Kidney glomerular epithelial cell (primary cell): ENCODE data around the gene NMD3.
A peak's percentile ranks its signal among the peaks of the same experiment; 100 is the strongest.
"Not testable (repeated sequence)": the region's sequence is repeated elsewhere in the genome, so short reads cannot be mapped to it uniquely, and the experiment has no call there.

ENCODE experiments used
- DNase-seq: peaks from one replicate; lab custom pipeline; 2025; lab: John Stamatoyannopoulos, UW

NMD3 gene

DNA sequence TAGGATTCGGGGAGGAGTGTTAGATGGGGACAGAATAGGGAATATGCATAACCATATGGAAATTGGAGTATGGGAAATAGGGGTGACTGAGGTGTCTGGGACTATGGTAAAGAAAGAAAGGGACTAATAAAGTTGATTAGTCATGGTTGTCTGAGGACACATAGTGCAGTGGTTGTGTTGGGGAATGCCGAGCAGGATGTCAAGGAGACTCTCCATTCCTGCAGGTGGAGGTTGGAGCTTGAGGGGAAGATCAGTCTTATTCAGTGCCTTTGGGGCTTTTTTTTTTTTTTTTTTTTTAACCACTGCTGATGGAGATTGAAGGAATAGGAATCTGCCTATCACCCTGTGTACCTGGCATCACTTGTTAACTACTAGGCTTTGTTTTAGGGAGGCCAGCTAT, 10.8 kb downstream of the NMD3 start:
- no peak for DNase-seq

DNA sequence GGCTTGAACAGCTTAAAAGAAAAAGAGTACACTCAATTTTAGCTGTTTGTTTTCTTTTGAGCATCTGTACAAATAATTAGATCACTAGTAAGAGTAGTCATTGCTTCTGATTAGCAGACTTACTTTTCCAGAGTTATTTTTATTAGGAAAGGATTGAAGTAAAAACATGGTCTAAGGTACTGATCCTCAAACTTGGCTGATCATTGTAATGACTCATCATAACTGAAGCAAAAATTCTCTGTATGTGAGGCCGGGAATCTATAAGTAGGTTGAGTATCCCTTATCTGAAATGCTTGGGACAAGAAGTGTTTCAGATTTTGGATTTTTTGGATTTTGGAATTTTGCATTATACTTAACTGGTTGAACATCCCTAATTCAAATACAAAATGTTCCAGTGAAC, 12.4 kb downstream of the NMD3 start:
- no peak for DNase-seq

DNA sequence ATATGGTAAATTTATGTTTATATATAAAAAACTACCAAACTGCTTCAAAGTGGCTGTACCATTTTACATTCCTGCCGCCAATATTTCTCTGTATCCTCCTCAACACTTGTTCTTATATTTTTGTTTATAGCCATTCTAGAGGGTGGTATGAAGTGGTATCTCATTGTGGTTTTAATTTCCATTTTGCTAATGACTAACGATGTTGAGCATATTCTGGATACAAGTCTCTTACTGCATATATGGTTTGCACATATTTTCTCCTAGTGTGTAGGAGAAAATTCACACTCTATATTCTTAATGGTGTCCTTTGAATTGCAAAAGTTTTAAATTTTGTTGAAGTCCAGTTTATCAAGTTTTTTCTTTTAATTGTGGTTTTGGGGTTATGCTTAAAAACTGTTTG, 15.1 kb downstream of the NMD3 start:
- DNase-seq = no peak

DNA sequence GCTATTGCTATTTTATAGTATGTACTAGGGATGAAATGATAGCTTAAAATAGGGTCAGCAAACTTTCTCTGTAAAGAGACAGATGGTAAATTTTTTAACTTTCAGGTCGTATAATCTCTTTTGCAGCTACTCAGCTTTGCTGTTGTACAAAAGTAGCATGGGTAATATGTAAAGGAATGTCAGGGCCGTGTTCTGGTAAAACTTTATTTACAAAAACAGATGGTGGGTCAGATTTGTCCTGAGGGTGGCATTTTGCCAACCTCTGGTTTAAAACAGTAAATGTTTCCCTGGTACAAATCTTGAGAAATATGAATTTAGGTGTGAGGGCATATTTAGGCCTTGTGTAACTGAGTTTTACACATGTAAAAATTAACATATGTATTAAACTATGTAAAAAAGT, 18.6 kb downstream of the NMD3 start:
- no peak for DNase-seq

DNA sequence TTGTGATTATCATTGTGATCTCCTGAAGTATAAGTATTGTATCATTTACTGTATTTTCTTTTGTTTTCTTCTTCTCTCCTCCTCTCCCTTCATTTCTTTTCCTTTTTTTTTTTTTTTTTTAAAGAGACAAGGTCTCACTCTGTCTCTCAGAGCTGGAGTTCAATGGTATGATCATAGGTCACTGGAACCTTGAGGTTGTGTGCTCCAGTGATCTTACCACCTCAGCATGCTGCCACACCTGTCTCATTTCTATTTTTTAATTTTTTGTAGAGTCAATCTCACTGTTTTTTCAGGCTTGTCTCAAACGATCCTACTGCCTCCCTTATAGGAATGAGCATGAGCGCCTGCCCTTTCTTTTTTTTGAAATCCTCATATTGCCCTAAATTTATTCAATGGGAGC, 23.4 kb downstream of the NMD3 start:
- DNase-seq = no peak

DNA sequence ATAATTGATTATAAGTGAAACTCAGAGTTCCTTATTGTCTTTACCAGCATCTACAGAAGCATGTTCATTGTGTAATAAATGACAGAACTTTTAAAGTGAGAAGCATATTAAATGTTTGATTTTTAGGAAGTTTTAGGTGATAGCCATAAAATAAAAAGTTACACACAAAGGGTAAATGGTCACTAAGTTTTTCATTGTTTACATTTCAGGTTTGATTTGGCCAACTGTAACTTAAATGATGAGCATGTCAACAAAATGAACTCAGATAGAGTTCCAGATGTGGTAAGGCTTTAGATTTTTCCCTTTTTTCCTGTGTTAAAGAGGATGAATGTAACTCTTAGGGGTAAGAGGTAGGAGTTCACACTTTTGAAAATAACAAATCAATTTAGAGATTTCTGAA, 25.9 kb downstream of the NMD3 start:
- no peak for DNase-seq

DNA sequence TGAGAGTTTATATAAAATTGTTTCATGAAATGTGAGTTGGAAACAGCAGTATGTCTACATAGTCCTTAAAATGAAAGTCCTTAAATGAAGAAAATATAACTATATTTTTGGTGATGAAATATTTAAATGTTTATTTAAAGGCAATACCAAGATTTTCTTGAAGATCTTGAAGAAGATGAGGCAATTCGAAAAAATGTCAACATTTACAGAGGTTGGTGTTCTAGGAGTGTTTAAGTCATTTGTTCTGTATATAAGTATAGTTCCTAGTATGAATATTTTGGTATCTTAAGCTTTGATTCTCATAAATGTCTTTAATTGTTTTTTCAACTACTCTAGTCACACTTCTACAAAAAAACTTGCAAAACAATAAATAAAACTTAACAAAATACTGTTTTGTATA, 29.0 kb downstream of the NMD3 start:
- no peak for DNase-seq

DNA sequence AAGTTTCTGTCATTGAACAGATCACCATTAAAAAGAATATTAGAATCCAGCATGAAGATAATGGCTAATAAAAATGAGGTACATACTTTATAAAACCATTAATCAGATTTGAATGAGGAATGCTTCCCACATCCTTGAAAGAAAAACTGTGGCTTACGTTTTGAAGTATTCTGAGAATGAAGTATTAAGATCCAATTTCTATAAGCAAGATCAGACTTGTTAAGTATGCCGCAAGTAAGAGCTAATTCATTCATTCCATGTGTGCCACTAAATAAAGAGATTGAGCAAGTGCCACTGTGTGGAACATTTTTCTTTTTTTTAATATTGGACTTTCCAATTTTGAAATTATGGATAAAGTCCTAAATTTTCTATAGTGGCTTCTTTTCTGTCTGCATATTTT, 30.6 kb downstream of the NMD3 start:
- DNase-seq = no peak

DNA sequence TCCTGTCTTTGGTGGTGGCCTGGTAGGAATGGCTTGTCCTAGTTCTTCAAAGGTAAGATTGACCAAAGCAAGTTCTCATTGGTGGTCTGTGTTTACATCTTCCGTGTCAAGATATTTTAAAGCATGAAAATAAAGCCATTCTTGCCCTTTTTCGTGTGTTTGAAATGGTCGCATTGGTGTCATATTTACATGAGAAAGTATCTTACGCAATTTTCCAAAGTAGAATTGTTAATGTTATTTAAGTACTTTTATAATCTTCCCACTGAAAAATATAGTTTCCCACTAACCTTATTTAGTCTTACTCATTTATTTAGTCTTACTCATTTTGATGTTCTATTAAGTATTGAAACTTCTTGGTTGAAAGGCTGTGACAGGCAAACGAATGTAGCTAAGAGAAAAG, 31.0 kb downstream of the NMD3 start:
- DNase-seq = no peak

DNA sequence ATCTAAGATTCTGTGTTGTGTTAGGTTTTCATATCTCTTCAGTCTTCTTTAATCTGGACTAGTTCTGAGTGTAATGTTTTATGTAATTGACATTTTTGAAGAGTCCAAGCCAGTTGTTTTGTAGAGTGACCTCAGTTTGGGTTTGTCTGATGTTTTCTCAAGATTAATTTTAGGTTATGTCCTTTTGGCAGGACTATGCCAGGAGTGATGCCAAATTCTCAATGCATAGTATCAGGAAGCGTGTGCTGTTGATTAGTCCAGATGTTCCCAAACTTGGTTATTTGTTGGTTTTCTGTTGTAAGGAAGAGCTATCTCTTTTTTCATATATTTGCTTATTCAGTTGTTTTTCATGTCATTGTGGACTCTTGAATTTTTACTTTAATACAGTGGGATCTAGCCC, 32.6 kb downstream of the NMD3 start:
- DNase-seq = no peak

DNA sequence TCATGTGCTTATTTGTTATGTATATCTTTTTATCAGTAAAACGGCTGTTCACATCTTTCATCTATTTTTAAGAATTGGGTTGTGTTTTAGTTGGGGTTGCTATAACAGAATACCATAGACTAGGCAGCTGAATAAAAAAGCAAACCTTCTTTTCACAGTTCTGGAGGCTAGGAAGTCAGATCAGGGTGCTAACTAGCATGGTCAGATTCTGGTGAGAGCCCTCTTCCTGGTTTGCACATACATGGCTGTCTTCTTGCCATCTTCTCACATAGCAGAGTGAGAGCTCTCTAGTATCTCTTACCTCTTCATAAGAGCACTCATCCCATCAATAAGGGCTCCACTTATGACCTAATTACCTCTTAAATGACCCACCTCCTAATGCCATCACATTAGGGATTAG, 33.8 kb downstream of the NMD3 start:
- DNase-seq = no peak

DNA sequence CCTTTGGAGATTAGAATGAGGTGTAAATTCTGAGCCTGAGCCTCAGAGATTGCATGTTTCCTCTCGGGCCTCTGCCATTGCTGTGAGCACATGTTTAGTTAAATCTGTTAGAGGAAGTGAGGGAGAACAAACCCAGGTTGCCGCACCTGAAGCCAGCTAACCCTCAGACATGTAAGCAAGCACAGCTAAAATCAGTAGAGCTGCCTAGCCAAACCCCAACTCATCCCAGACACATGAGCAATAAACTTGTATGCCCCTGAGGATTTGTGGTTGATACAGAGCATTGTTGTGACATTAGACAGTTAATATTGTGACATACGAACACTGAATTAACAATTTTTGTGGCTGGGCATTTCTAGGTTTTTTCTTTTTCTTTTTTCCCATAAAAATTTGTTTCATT, 41.9 kb downstream of the NMD3 start:
- no peak for DNase-seq

DNA sequence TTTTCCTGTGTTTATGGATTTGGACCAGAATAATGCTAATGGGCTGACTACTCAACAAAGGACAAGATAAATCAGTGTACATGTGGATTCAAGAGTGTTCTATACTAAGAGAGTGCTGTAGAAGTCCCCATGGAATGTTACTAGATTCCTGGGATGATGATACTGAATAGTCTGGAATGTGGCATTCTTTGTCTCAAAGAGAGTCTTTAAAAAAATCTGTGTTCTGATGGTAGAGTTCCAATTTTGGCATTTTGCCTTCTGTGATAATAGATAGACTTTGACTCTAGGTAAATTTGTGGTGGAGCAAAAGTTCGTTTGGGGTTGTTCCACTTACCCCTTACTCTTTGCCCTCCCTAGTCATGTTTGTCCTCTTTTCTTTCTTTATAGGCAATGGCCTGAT, 43.7 kb downstream of the NMD3 start:
- peak; percentile 28 for DNase-seq

DNA sequence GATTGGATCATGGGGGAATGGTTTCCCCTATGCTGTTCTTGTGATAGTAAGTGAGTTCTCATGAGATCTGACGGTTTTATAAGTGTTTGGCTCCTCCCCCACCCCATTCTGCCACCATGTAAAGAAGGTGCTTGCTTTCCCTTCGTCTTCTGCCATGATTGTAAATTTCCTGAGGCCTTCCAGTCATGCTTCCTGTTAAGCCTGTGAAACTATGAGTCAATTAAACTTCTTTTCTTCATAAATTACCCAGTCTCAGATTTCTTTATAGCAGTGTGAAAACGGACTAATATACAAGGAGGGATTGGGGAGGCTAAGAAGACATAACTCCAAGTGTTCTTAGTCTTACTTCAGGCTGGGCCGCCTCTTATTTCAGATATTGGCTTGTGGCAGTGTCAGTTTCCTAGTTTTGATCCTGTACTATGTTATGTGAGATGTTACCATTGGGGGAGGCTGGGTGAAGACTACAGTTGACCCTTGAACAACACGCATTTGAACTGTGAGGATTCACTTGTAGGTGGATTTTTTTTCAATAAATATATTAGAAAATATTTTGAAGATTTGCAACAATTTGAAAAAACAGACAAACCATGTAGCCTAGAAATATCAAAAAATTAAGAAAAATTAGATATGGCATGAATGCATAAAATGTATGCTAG, 44.9 kb downstream of the NMD3 start:
- no peak for DNase-seq

DNA sequence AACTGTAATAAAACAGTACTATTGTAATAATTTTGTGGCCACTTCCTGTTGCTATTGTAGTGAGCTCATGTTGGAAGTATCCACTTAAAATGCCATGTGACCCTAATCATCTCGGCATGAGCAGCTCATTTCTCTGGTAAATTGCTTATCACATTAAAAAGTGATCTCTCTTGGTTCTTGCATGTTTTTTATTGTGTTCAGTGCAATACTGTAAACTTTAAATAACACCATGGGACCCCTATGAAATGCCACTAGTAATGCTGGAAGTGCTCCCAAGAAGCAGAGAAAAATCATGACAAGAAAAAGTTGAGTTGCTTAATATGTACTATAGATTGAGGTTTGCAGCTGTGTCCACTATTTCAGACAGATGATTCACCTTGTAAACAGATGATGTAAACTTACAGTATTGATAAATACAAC, 45.6 kb downstream of the NMD3 start:
- DNase-seq = peak; percentile 62

DNA sequence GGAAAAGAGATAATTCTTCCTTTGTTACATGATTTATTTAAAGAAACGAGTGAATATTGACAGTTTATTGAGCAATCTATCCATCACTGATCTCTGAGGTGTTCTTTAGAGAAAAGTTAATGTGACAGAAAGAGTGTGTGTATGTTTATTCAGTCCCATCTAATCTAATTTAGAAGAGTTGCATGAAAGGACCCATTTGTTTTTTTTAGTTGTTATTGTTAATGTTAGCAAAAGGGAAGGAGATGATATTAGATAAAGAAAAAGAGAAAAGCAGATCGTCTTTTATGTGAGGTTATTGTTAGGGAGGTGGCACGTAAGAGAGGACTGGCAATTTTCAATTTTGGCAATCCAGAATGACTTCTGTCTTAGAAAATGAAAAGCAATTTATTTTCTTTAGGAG, 46.5 kb downstream of the NMD3 start:
- DNase-seq = no peak

DNA sequence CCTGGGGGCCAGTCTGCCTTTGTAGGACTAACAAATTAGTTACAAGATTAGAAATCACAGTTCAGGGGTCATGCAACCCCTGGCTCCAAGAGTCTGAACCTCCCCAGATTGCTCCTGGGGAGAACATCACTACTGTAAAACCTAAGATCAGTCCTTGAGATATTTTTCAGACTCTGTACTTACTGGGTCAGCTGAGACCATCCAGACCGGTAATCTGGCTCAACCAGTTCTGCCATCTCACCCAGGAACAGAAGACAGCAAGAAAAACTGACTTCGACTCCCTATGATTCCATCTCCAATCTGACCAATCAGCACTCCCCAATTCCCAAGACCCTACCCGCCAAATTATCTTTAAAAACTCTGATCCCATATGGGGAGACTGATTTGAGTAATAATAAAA, 47.5 kb downstream of the NMD3 start:
- DNase-seq = no peak

DNA sequence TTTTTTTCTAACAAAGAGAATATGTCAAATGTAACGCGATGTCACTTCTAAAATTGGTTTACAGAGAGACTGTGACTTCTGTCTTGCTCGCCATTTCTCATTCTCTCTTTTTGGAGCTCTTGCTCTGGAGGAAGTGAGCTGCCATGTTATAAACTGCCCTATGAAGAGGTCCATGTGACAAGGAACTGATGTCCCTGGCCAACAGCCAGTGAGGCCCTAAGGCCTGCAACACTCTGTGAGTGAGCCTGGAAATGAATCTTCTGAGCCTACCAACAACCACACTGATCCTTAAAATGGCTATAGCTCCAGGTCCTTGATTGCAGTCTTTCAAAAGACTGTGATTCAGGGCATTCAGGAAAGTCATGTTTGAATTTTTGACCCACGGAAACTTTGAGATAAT, 49.9 kb downstream of the NMD3 start:
- DNase-seq = no peak

DNA sequence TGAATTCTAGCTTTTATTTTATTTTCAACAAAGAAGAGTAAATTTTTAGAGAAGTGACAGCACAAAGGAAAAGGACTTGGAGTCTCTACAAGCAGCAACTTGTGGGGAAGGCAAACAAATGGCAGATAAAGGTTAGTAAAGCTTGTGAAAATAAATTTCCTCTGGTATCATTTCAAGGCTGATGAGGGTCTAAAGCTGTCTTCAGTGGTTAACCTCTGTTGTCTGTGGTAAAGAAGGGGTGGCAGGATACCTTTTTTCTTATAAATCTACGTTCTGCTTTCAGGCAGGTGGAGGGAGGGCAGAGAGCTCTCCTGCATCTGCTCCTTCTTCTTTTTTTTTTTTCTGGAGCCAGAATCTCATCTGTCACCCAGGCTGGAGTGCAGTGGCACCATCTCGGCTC, 50.5 kb downstream of the NMD3 start:
- no peak for DNase-seq

DNA sequence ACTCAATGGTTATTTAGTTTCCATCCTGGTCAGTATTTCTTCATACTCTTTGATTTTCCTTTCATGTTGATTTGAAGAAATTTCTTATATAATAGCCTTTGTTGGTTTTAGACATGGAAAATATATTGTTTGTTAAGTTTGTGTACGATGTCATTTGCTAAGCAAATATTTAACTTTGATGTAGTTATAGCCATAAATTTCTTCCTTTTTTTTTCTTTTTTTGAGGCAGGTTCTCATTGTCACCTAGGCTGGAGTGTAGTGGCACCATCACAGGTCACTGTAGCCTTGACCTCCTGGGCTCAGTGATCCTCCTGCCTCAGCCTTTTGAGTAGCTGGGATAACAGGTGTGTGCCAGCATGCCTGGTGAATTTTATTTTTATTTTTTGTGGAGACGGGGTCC, 51.4 kb downstream of the NMD3 start:
- no peak for DNase-seq

DNA sequence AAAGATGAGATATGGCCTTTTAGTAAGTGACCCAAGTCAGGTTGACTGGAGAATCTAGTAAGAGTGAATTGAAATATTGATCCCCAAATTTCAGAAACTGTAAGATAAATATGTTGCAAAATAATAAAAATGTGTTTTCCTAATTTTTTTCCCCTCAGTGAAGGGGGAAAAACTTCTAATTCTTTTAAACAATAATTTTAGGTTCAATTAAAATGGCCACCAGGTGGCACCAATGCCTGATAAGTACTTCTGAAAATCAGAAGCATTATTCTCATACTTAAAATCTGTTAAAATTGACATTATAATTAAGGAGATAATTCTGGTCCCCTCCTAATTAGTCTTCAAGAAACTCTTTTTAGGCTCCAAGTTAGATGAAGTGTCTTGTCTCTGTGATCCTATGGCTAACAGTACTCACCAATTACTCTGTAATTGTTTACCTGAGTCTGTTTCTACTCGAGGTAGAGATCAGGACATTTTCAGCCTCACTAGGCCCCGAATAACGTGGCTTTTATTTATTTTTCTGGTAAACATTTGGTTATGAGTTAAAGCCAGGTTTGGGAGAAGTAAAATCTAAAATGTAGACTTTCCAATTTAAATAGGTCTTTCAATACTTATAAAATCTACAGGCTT, 52.6 kb downstream of the NMD3 start:
- peak; percentile 17 for DNase-seq

DNA sequence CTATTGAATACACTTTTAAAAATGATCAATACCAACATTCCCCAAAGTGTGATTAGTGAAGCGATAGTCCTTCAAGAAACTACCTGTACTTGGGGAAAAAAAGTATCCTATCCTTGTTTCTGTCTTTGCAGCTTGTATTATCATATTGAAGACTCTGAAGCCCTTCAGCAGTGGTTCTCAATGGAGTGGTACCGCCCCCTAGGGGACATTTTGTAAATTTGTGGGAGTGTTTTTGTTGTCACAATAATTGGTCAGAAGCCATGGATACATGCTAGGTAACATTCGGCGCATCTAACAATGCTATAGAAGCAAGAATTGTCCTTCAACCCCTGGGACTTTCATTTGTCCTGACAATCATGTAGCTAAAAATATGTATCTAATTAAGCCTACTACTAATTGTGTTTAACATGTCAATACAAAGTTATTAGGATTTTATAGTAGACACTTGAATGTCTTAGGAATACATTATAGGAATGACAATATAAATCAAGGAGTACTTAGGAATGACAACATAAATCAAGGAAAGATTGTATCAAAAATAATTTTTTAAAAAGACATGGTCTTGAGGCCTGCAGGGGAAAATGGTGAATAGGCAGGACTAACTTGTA, 53.7 kb downstream of the NMD3 start:
- DNase-seq = peak; percentile 60

DNA sequence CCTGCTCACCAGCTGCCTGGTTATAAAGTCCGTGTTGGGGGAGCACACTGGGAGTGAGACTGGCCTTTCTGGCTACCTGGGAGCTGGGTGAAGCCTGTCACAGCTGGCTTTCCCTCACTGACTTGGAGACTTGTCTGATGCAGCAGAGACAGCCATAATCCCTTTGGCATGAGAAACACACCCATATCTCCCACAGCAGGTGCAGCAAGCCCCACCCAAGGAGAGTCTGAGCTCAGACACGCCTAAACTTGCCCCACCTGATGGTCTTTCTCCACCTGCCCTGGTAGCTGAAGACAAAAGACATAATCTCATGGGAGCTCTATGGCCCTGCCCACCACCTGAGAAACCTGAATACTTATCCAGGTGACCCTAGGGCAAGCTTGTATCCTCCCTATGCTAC, 54.8 kb downstream of the NMD3 start:
- no peak for DNase-seq

DNA sequence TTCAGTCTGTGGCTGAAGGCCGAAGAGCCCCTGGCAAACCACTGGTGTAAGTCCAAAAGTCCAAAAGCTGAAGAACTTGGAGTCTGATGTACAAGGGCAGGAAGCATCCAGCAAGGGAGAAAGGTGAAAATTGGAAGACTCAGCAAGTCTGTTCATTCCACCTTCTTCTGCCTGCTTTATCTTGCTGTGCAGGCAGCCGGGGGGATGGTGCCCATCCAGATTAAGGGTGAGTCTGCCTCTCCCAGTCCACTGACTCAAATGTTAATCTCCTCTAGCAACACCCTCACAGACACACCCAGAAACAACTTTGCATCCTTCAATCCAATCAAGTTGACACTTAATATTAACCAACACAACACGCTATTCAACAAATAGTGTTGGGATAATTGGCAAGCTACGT, 61.3 kb downstream of the NMD3 start:
- DNase-seq = not testable (repeated sequence)
